GM21717 (cell line): ENCODE data around the gene HIP1.
"Not testable (repeated sequence)": the region's sequence is repeated elsewhere in the genome, so short reads cannot be mapped to it uniquely, and the experiment has no call there.

Source experiments
- ATAC-seq: cut with Tn5 transposase; IDR thresholded peaks from one replicate; pipeline ENCODE4 v1.9.1; 2021; ENCODE audit warnings: mild to moderate bottlenecking, moderate library complexity; ENCODE audit not compliant: unreplicated experiment

The HIP1 gene

GRCh38 chr7:75687246-75688088 lies 51.3 kb downstream of the HIP1 start:
- ATAC-seq: no peak

DNA sequence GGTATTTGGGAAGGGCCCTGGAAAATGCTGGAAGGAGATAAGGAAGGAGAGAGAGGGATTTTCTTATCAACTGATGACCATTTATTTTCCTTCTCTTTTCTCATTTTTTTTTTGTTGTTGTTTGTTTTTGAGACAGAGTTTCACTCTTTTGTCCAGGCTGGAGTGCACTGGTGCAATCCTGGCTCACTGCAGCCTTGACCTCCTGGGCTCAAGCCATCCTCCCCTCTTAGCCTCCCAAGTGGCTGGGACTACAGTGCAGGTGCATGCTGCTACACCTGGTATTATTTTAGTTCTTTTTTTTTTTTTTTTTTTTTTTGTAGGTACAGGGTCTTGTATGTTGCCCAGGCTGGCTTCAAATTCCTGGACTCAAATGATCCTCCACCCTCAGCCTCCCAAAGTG lies 52.2 kb downstream of the HIP1 start:
- no peak for ATAC-seq

DNA sequence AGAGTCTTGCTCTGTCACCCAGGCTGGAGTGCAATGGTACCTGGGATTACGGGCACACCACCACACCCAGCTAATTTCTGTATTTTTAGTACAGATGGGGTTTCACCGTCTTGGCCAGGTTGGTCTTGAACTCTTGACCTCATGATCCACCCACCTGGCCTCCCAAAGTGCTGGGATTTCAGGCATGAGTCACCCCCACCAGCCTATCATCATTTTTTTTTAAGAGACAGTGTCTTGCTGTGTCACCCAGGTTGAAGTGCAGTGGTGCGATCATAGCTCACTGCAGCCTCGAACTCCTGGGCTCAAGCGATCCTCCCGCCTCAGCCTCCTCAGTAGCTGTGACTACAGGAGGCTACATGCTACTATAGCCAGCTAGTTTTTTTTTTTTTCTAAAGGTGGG lies 56.7 kb downstream of the HIP1 start:
- not testable (repeated sequence) for ATAC-seq

DNA sequence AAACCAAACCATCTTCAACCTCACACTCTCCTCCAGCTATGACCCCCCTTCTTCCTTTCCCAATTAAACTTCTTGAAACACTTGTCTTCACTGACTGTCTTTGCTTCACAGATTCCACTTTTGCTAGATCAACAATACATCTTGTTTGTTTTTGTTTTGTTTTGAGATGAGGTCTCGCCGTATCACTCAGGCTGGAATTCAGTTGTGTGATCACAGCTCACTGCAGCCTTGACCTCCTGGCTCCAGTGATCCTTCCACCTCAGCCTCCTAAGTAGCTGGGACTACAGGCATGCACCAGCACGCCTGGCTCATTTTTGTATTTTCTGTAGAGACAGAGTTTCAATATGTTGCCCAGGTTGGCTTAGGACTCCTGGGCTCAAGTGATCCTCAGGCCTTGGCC lies 59.7 kb downstream of the HIP1 start:
- no peak for ATAC-seq

DNA sequence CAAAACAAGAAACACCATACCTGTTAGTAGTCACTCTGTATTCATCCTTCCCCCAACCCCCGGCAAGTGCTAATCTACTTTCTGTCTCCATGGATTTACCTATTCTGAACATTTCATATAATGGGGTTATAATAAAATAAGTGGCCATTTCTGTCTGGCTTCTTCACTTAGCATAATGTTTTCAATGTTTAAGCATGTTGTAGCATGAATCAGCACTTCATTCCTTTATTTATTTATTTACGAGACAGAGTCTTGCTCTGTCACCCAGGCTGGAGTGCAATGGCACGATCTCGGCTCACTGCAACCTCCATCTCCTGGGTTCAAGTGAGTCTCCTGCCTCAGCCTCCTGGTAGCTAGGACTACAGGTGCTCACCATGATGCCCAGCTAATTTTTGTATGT lies 69.2 kb downstream of the HIP1 start:
- ATAC-seq: no peak

DNA sequence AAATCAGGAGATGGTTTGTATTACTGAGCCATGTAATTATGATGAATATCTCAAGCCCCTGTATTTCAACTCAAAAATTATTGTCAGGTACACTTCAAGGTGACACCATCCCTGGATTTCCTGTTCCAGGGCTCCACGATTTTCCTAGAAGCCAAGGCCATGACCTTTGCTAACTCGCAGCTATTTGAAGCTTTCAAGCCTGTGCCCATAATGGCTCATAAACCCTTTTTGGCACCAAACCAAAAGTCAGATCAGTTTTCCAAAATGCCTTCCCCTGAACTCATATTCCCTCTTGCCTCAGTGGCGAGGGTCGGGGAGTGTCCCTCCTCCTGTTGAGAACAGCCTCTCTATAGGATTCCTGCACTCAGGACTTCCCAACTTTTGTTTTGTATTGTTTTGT lies 70.8 kb downstream of the HIP1 start:
- ATAC-seq: no peak

DNA sequence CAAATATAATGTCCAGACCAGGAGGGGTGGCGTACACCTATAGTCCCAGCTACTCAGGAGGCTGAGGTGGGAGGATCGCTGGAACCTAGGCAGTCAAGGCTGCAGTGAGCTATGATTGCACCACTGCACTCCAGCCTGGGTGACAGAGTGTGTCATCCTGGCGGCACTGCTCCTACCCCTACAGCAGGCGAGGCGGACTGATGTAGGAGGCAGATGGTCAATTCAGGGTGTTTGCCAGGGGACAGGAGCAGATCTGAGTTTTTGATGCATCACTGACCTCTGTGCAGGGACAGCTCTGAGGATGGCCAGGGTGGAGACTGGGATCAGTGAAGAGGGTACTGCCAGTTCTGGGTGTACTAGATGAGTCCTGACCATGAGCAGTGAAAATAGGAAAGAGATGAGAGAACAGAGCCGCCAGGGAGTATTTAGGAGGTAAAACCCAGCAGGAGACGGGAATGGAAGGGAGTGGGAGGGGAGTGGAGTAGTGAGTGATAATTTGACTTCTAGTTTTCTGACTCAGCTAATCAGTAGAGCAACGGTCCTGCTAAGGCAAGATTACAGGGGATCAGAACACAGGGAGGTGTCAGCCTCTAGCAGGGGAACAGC lies 75.3 kb downstream of the HIP1 start:
- ATAC-seq: peak; percentile 42

- peak; percentile 75 for ATAC-seq
These were observed 76.0 kb downstream of the HIP1 start for GRCh38 chr7:75662579-75663301.

GRCh38 chr7:75660566-75661215 lies 78.0 kb downstream of the HIP1 start:
- no peak for ATAC-seq

DNA sequence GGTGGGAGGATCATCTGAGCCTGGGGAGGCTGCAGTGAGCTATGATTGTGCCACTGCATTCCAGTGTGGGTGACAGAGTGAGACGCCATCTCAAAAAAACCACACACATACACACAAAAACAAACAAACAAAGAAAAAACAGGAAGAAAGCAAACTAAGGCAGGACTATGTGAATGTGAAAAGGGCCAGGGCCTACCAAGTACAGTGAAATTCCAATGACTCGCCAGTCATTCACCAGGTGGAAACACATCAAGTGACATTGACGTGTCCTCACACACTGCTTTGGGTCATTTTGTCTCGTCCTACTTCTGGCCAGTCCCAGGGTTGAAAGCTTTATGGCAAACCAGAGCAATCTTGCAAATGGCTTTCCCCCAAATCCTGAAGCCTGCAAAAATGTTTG lies 79.9 kb downstream of the HIP1 start:
- ATAC-seq: no peak

GRCh38 chr7:75658369-75658768 lies 80.4 kb downstream of the HIP1 start:
- no peak for ATAC-seq

DNA sequence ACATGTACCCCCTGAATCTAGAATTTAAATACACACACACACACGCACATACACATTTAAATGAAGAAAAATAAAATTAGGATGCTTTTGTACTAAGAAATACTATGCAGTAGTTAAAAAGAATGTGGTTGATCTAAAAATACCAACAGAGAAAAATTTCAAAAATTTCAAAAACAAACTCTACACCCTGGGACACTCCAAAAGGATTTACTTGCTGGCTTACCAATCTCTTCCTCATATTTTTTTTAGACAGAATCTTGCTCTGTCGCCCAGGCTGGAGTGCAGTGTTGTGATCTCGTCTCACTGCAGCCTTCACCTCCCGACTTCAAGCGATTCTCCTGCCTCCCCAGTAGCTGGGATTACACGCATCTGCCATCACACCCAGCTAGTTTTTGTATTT lies 80.9 kb downstream of the HIP1 start:
- no peak for ATAC-seq

- ATAC-seq: no peak
These were observed 82.0 kb downstream of the HIP1 start for GRCh38 chr7:75656740-75657139.

DNA sequence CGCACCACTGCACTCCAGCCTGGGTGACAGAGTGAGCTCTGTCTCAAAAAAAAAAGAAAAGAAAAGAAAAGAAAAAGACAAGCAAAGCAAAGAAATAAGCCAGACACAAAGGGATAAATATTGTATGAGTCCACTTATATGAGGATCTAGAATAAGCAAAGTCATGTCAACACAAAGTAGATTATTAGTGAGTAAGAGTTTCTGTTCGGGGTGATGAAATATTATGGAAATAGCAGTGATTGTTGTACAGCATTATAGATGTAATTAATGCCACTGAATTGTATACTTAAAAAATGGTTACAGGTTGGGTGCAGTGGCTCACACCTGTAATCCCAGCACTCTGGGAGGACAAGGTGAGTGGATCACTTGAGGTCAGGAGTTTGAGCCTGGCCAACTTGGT lies 83.2 kb downstream of the HIP1 start:
- ATAC-seq: no peak

- ATAC-seq: no peak
These were observed 83.9 kb downstream of the HIP1 start for GRCh38 chr7:75654855-75655254.

DNA sequence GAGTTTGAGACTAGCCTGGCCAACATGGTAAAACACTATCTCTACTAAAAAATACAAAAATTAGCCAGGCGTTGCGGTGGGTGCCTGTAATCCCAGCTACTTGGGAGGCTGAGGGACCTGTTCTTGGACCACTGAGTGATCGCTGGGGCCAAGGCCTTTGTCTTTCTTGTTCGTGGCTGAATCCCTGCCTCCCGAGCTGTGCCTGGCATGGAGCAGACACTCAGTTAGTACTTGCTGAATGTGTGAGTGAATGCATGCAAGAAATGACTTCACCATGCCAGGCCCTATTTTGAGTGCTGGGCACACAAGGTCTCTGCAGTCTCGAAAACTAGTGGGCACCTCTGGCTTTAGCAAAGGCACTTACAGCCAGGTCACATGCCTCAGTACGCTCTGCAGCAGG lies 85.1 kb downstream of the HIP1 start:
- no peak for ATAC-seq

- ATAC-seq: no peak
These were observed 86.0 kb downstream of the HIP1 start for GRCh38 chr7:75652788-75653187.

- ATAC-seq: no peak
These were observed 88.1 kb downstream of the HIP1 start for GRCh38 chr7:75650681-75651080.

GRCh38 chr7:75650062-75650461 lies 88.7 kb downstream of the HIP1 start:
- no peak for ATAC-seq

DNA sequence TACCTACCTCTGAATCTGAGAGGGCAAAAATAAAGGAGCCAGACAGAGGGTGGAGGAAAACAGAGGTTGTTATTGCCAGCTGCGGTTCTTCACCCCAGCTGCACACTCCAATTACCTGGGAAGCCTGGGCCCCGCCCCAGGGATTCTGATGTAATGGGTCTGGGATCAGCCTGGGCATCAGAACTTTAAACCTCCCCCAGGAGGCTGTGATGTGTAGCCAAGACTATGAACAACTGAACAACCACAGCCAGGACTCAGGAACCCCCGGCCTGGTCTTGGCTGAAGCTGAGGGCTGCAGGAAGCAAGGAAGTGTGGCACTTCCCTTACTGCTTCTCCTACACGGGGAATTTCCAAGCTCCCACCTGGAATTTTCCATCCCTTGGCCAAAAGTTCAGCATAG lies 89.3 kb downstream of the HIP1 start:
- no peak for ATAC-seq

GRCh38 chr7:75647709-75648438 lies 90.9 kb downstream of the HIP1 start:
- no peak for ATAC-seq
